SK-N-SH treated with all-trans-retinoic acid at 6 μM for 48 hours (cell line): ENCODE data around the gene SMYD3.

ENCODE experiments used
- ATAC-seq: fragments of 200-7000 bp; cut with Tn5 transposase; 3 replicates; pipeline ENCODE4 v1.9.1; 2020; ENCODE audit warnings: mild to moderate bottlenecking, moderate library complexity
- ARNTL ChIP-seq: fragments of 450-650 bp; formaldehyde crosslinking; IDR thresholded peaks from 2 replicates; pipeline ENCODE4 v1.5.0; 2020; ENCODE audit warnings: low read depth, mild to moderate bottlenecking, moderate library complexity, borderline replicate concordance
- BACH2 ChIP-seq: fragments of 250-450 bp; sonication (Bioruptor Pico); IDR thresholded peaks from 2 replicates; pipeline ENCODE4 v1.9.0; 2021; ENCODE audit warnings: mild to moderate bottlenecking, borderline replicate concordance
- CREB5 ChIP-seq: fragments of 250-450 bp; sonication (Bioruptor Pico); IDR thresholded peaks from 2 replicates; pipeline ENCODE4 v1.5.1; 2020; ENCODE audit warnings: low read depth, mild to moderate bottlenecking, moderate library complexity
- CSDC2 ChIP-seq: fragments of 250-450 bp; sonication (Bioruptor Pico); IDR thresholded peaks from 2 replicates; pipeline ENCODE4 v1.5.0; 2020; ENCODE audit warnings: mild to moderate bottlenecking, moderate library complexity
- CSRNP3 ChIP-seq: fragments of 250-450 bp; sonication (Bioruptor Pico); IDR thresholded peaks from 2 replicates; pipeline ENCODE4 v1.5.1; 2021; ENCODE audit warnings: mild to moderate bottlenecking, moderate library complexity
- ESRRG ChIP-seq: fragments of 250-450 bp; sonication (Bioruptor Pico); IDR thresholded peaks from 2 replicates; pipeline ENCODE4 v1.6.1; 2021; ENCODE audit warnings: mild to moderate bottlenecking
- GLIS3 ChIP-seq: fragments of 250-450 bp; sonication (Bioruptor Pico); IDR thresholded peaks from 2 replicates; pipeline ENCODE4 v1.5.0; 2020; ENCODE audit warnings: mild to moderate bottlenecking, moderate library complexity
- OSR1 ChIP-seq: fragments of 250-450 bp; sonication (Bioruptor Pico); IDR thresholded peaks from 2 replicates; pipeline ENCODE4 v1.8.0; 2022; ENCODE audit warnings: moderate library complexity, mild to moderate bottlenecking, inconsistent platforms
- PATZ1 ChIP-seq: fragments of 250-450 bp; sonication (Bioruptor Pico); IDR thresholded peaks from 2 replicates; pipeline ENCODE4 v1.8.0; 2020; ENCODE audit warnings: mild to moderate bottlenecking, moderate library complexity, borderline replicate concordance
- POU6F1 ChIP-seq: fragments of 250-450 bp; sonication (Bioruptor Pico); IDR thresholded peaks from 2 replicates; pipeline ENCODE4 v1.8.0; 2021; ENCODE audit warnings: low read depth, mild to moderate bottlenecking, moderate library complexity, borderline replicate concordance
- PPARA ChIP-seq: fragments of 250-450 bp; sonication (Bioruptor Pico); IDR thresholded peaks from 2 replicates; pipeline ENCODE4 v1.5.0; 2020; ENCODE audit warnings: mild to moderate bottlenecking, borderline replicate concordance
- RARB ChIP-seq: fragments of 250-450 bp; sonication (Bioruptor Pico); IDR thresholded peaks from 2 replicates; pipeline ENCODE4 v1.8.0; 2021; ENCODE audit warnings: mild to moderate bottlenecking, moderate library complexity
- TCF4 ChIP-seq: fragments of 250-450 bp; sonication (Bioruptor Pico); IDR thresholded peaks from 2 replicates; pipeline ENCODE4 v1.8.0; 2021; ENCODE audit warnings: mild to moderate bottlenecking, moderate library complexity, borderline replicate concordance
- TOX ChIP-seq: fragments of 250-450 bp; sonication (Bioruptor Pico); IDR thresholded peaks from 2 replicates; pipeline ENCODE4 v1.8.0; 2021; ENCODE audit warnings: mild to moderate bottlenecking, moderate library complexity, borderline replicate concordance
- TSHZ2 ChIP-seq: fragments of 250-450 bp; sonication (Bioruptor Pico); IDR thresholded peaks from 2 replicates; pipeline ENCODE4 v1.5.0; 2020; ENCODE audit warnings: mild to moderate bottlenecking, moderate library complexity
- ZC3H10 ChIP-seq: fragments of 250-450 bp; sonication (Bioruptor Pico); IDR thresholded peaks from 2 replicates; pipeline ENCODE4 v1.5.1; 2021; ENCODE audit warnings: mild to moderate bottlenecking, moderate library complexity
- ZFP3 ChIP-seq: fragments of 250-450 bp; sonication (Bioruptor Pico); IDR thresholded peaks from 2 replicates; pipeline ENCODE4 v1.5.0; 2020; ENCODE audit warnings: mild to moderate bottlenecking, moderate library complexity
- ZFP30 ChIP-seq: fragments of 450-650 bp; formaldehyde crosslinking; IDR thresholded peaks from 2 replicates; pipeline ENCODE4 v1.5.0; 2022; ENCODE audit warnings: mild to moderate bottlenecking, moderate library complexity
- ZNF70 ChIP-seq: fragments of 450-650 bp; formaldehyde crosslinking; IDR thresholded peaks from 2 replicates; pipeline ENCODE4 v1.5.0; 2020; ENCODE audit warnings: mild to moderate bottlenecking, moderate library complexity
- ZNF8 ChIP-seq: fragments of 450-650 bp; formaldehyde crosslinking; IDR thresholded peaks from 2 replicates; pipeline ENCODE4 v1.5.0; 2020; ENCODE audit warnings: mild to moderate bottlenecking, moderate library complexity

The SMYD3 gene

GRCh38 chr1:245864872-245865271 is 642.2 kb downstream of the SMYD3 start:
- TF ChIP-seq BACH2 (no peak), TOX (CRISPR knock-in tag) (no peak), CSDC2 (CRISPR knock-in tag) (no peak), RARB (no peak), ESRRG (CRISPR knock-in tag) (no peak), ZNF8 (CRISPR knock-in tag) (no peak), ZFP3 (CRISPR knock-in tag) (no peak), PPARA (CRISPR knock-in tag) (no peak), CSRNP3 (CRISPR knock-in tag) (no peak), TSHZ2 (CRISPR knock-in tag) (no peak), GLIS3 (CRISPR knock-in tag) (no peak), CREB5 (CRISPR knock-in tag) (no peak), PATZ1 (CRISPR knock-in tag) (no peak), ARNTL (no peak), POU6F1 (CRISPR knock-in tag) (no peak), ZFP30 (CRISPR knock-in tag) (no peak)
- no peak for ATAC-seq

- TF ChIP-seq TOX (CRISPR knock-in tag) (0 out of 2 replicates have a peak, but pooled peaks have one; percentile 41), TCF4 (CRISPR knock-in tag) (no peak), OSR1 (no peak), BACH2 (no peak), GLIS3 (CRISPR knock-in tag) (no peak), ZNF70 (no peak)
- no peak for ATAC-seq
Measured at GRCh38 chr1:245863566-245864184, 643.4 kb downstream of the SMYD3 start.

GRCh38 chr1:245862812-245863540 is 644.1 kb downstream of the SMYD3 start:
- no peak for ATAC-seq
- TF ChIP-seq POU6F1 (CRISPR knock-in tag) (no peak), OSR1 (no peak), ZFP3 (CRISPR knock-in tag) (no peak), ZNF8 (CRISPR knock-in tag) (no peak), CSRNP3 (CRISPR knock-in tag) (no peak), GLIS3 (CRISPR knock-in tag) (no peak), RARB (no peak), CSDC2 (CRISPR knock-in tag) (no peak), ZC3H10 (CRISPR knock-in tag) (no peak)
